RWPE2 (cell line): ENCODE results near the gene ELAVL2.
A peak's percentile ranks its signal among the peaks of the same experiment; 100 is the strongest.

Experiments used
- ATAC-seq: fragments of 200-7000 bp; cut with Tn5 transposase; 3 replicates; pipeline ENCODE4 v1.9.1; 2021; ENCODE audit warnings: low read depth
- DNase-seq: peaks from one replicate; pipeline ENCODE4 v3.0.0-alpha.2; 2020; ENCODE audit warnings: low spot score
- H3K27ac ChIP-seq: fragments of 450-650 bp; 2 replicates; pipeline ENCODE4 v1.5.1; 2017; ENCODE audit warnings: mild to moderate bottlenecking; ENCODE audit not compliant: poor library complexity, severe bottlenecking
- H3K27me3 ChIP-seq: fragments of 250-450 bp; sonication (Bioruptor Pico); 2 replicates; pipeline ENCODE4 v1.5.1; 2021; ENCODE audit warnings: mild to moderate bottlenecking, moderate library complexity; ENCODE audit not compliant: insufficient read depth, poor library complexity, severe bottlenecking
- H3K36me3 ChIP-seq: fragments of 250-450 bp; sonication (Bioruptor Pico); 2 replicates; pipeline ENCODE4 v1.5.1; 2020; ENCODE audit warnings: low read depth, mild to moderate bottlenecking, moderate library complexity
- H3K4me1 ChIP-seq: fragments of 250-450 bp; sonication (Bioruptor Pico); 2 replicates; pipeline ENCODE4 v1.5.1; 2021; ENCODE audit warnings: mild to moderate bottlenecking, moderate library complexity; ENCODE audit not compliant: insufficient read depth, poor library complexity, severe bottlenecking
- H3K4me3 ChIP-seq: fragments of 250-450 bp; sonication (Bioruptor Pico); 2 replicates; pipeline ENCODE4 v1.5.1; 2021; ENCODE audit warnings: mild to moderate bottlenecking, moderate library complexity; ENCODE audit not compliant: severe bottlenecking
- H3K9me3 ChIP-seq: fragments of 250-450 bp; sonication (Bioruptor Pico); 2 replicates; pipeline ENCODE4 v1.5.1; 2021; ENCODE audit warnings: mild to moderate bottlenecking, moderate library complexity; ENCODE audit not compliant: severe bottlenecking
- CTCF ChIP-seq: fragments of 450-650 bp; IDR thresholded peaks from one replicate; pipeline ENCODE4 v1.5.1; 2017; ENCODE audit warnings: mild to moderate bottlenecking, moderate library complexity; ENCODE audit not compliant: poor library complexity, severe bottlenecking

ELAVL2 gene

GRCh38 chr9:23774266-23774665 lies 51.8 kb downstream of the ELAVL2 start:
- Histone ChIP-seq H3K9me3 (no peaks in the 10 kb centered on the region), H3K27me3 (no peaks in the 10 kb centered on the region), H3K36me3 (no peaks in the 10 kb centered on the region), H3K4me1 (peaks cover 70% of the 10 kb centered on the region), H3K4me3 (no peak overlapping the region), H3K27ac (peak overlapping the region; percentile 98)
- TF ChIP-seq CTCF = no peak
- ATAC-seq = peak; percentile 35
- DNase-seq = no peak

- H3K4me1 ChIP-seq = peaks cover 83% of the 10 kb centered on the region
- no peaks in the 10 kb centered on the region for H3K36me3 ChIP-seq
- no peaks in the 10 kb centered on the region for H3K27me3 ChIP-seq
- peak overlapping the region; percentile 98 for H3K27ac ChIP-seq
- no peak overlapping the region for H3K4me3 ChIP-seq
- H3K9me3 ChIP-seq = no peaks in the 10 kb centered on the region
- no peak for ATAC-seq
- no peak for DNase-seq
- no peak for TF ChIP-seq CTCF
Observed at GRCh38 chr9:23772385-23772783, 53.7 kb downstream of the ELAVL2 start.

- Histone ChIP-seq H3K36me3 (no peaks in the 10 kb centered on the region), H3K9me3 (no peaks in the 10 kb centered on the region), H3K27me3 (no peaks in the 10 kb centered on the region), H3K4me3 (no peak overlapping the region), H3K4me1 (peaks cover 88% of the 10 kb centered on the region), H3K27ac (peak overlapping the region; percentile 98)
- no peak for DNase-seq
- no peak for TF ChIP-seq CTCF
- 0 out of 3 replicates have a peak, but pooled peaks have one; percentile 13 for ATAC-seq
Observed at GRCh38 chr9:23771746-23772384, 54.2 kb downstream of the ELAVL2 start.

- peak; percentile 87 for DNase-seq
- TF ChIP-seq CTCF = no peak
- ATAC-seq = peak; percentile 93
- Histone ChIP-seq H3K4me3 (no peak overlapping the region), H3K36me3 (no peaks in the 10 kb centered on the region), H3K4me1 (peaks cover 81% of the 10 kb centered on the region), H3K27me3 (no peaks in the 10 kb centered on the region), H3K9me3 (no peaks in the 10 kb centered on the region), H3K27ac (peak overlapping the region; percentile 98)
Observed at GRCh38 chr9:23769307-23769935, 56.6 kb downstream of the ELAVL2 start.

GRCh38 chr9:23768861-23769260 lies 57.2 kb downstream of the ELAVL2 start:
- no peak for ATAC-seq
- no peak for DNase-seq
- H3K4me1 ChIP-seq = peaks cover 77% of the 10 kb centered on the region
- H3K27ac ChIP-seq = peak overlapping the region; percentile 98
- TF ChIP-seq CTCF = no peak
- H3K9me3 ChIP-seq = no peaks in the 10 kb centered on the region
- H3K36me3 ChIP-seq = no peaks in the 10 kb centered on the region
- no peaks in the 10 kb centered on the region for H3K27me3 ChIP-seq
- no peak overlapping the region for H3K4me3 ChIP-seq
